ENCODE measurements around the gene CHST8. TPM values are rescaled to one million over a fixed set of nuclear protein-coding genes. Genes with fewer than 3 reads are reported as not detected.

CHST8 gene
- total and polyA plus RNA-seq, 4 experiments from 2014 or later, result not detected

DNA sequence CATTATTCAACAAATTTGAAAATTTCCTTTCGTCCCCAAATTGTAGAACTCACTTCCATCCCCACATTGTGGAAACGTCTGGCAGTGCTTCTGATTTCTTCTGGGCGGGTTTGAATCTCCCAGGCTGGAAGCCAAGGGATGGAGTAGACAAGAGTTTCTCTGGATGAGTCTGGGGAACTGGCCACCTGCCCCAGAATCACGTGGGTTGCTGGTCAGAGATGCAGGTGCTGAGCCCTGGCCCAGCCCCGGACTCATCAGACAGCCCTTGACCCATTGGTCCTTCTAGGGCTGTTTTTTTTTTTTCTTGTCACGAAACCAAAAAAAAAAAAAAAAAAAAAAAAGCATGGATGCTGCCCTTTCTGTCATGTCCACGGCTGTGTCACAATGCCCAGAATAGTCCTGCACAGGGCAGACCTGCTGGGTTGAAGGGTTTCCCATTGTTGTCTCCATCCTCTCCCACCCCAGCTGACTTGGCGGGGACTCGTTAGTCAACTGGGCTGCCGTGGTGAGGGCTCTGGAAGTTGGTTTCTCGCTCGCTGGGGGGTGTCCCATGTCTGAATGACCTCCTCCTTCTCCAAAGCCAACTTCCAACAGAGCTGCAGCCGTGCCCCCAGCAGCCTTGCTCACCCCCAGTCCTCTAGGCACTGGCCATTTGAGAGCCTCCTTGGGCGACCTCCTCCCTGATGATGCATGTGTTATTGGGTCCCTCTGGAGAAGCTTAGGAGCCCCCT lies 12.8 kb downstream of the CHST8 start:
- Histone ChIP-seq H3K27ac (ENCODE audit: low read depth, low read length) (no peak overlapping the region), H3K4me1 (ENCODE audit: insufficient read depth, low read length) (no peaks in the 10 kb centered on the region), H3K27me3 (ENCODE audit: insufficient read depth, low read length) (no peaks in the 10 kb centered on the region), H3K4me3 (ENCODE audit: low read length in 2 of 2) (no peak overlapping the region), H3K36me3 (ENCODE audit: insufficient read depth, low read length) (no peaks in the 10 kb centered on the region), H3K9me3 (ENCODE audit: control insufficient read depth in 1 of 2, low read length in 2 of 2) (no peaks in the 10 kb centered on the region)
- CTCF ChIA-PET (ENCODE audit: partially characterized antibody), result interaction anchor here (0.6 to 1.2 kb wide), 2 partner anchors 90 to 1410 kb away, joined by 3 read pairs; no protein-coding TSS in a partner anchor
- intact Hi-C loops (cut with micrococcal nuclease), result no loop called here
- Mint-ChIP-seq H3K27ac (no peak overlapping the region), H3K4me3 (no peak overlapping the region), H3K36me3 (no peaks in the 10 kb centered on the region), H3K4me1 (peaks cover 0 to 3% (median 0%) of the 10 kb centered on the region in 4 donors), H3K9me3 (no peaks in the 10 kb centered on the region), H3K27me3 (peaks cover 6 to 12% of the 10 kb centered on the region in 2 donors)
- no peak for DNase-seq
- POLR2A ChIA-PET (ENCODE audit: partially characterized antibody), result no interaction called here

DNA sequence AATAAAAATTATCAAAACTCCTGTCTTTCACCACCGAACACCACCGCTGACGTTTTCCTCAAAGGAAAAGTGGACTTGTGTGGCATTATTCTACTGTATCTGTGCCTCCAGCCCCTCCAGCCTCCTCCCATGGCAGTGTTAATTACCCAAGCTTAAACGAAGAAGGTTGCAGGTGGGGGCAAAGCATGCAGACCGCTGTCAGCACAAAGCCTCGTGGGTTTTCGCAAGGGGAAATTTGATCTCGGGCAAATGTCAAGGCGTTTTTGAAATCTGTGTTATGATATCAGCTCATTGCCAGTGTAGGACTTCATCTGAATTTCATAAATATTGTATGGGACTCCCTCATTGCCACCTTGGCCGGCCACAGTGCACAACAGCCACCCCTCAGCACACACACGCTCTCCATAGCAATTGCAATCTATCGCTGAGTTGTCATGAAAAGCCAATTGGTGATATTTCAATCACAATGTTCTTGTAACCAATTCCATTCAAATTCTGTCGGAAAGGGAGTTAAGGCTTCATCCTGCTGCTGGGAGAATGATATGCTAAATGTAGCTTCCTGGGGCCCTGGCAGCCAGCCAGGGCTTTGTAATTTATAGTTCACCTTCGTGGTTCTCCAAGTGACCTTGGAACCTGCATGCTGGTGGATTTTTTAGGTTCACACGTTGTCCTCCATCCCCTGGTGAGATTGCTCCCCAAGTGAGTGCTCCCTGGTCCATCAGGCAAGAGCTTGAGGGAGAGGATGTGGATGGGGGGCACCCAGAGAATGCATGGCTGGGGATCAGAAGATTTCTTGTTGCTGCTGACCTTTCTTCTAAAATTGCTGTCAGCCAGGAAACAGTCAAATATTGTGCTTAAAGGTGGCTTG lies 16.6 kb downstream of the CHST8 start:
- ChIA-PET POLR2A (ENCODE audit: partially characterized antibody) (no interaction called here), CTCF (ENCODE audit: partially characterized antibody) (no interaction called here)
- no peaks in the 10 kb centered on the region for H3K36me3 ChIP-seq (ENCODE audit: insufficient read depth, low read length)
- no peaks in the 10 kb centered on the region for H3K9me3 ChIP-seq (ENCODE audit: control insufficient read depth in 1 of 2, low read length in 2 of 2)
- H3K4me3 ChIP-seq (ENCODE audit: low read length in 2 of 2), result no peak overlapping the region
- no peak overlapping the region for H3K27ac ChIP-seq (ENCODE audit: low read depth, low read length)
- no peaks in the 10 kb centered on the region for H3K27me3 ChIP-seq (ENCODE audit: insufficient read depth, low read length)
- no peak overlapping the region for H3K4me3 Mint-ChIP-seq
- H3K27ac Mint-ChIP-seq, result no peak overlapping the region
- intact Hi-C loops (cut with micrococcal nuclease), result no loop called here
- peaks cover 5 to 13% of the 10 kb centered on the region in 2 donors for H3K27me3 Mint-ChIP-seq
- DNase-seq, result no peak
- no peaks in the 10 kb centered on the region for H3K9me3 Mint-ChIP-seq
- H3K4me1 Mint-ChIP-seq, result peaks cover 0 to 3% (median 0%) of the 10 kb centered on the region in 4 donors
- no peaks in the 10 kb centered on the region for H3K4me1 ChIP-seq (ENCODE audit: insufficient read depth, low read length)
- no peaks in the 10 kb centered on the region for H3K36me3 Mint-ChIP-seq

DNA sequence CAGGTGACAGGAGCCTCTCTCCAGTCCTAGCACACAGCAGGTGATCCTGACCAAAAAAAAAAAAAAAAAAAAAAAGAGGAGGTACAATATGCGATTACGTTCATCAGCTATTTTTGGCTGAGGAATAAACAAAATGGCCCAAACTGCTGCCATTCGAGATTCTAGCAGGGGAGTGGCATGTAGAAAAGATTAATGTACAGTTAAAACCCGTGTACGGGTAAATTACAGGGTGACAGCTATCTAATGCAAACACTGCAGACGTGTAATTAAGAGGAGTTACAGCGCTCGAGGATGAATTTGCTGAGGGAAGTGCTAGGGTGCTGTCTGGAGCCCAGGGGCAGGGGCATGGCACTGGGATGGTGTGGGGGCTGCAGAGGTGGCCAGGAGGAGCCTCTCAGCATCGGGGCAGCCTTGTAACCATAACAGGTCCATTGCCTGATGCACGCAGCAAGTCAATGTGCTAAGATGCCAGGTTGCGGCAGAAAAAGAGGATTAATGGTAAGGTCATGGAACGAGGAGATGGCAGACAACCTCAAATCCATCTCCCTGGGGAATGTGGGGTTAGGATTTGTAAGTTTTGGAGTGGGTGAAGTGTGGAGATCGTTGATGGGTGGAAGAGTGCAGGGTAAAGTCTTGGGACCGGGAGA lies 17.4 kb downstream of the CHST8 start:
- intact Hi-C loops (cut with micrococcal nuclease), result no loop called here
- Histone ChIP-seq H3K4me3 (ENCODE audit: low read length in 2 of 2) (no peak overlapping the region), H3K4me1 (ENCODE audit: insufficient read depth, low read length) (no peaks in the 10 kb centered on the region), H3K27ac (ENCODE audit: low read depth, low read length) (no peak overlapping the region), H3K27me3 (ENCODE audit: insufficient read depth, low read length) (no peaks in the 10 kb centered on the region), H3K36me3 (ENCODE audit: insufficient read depth, low read length) (no peaks in the 10 kb centered on the region), H3K9me3 (ENCODE audit: control insufficient read depth in 1 of 2, low read length in 2 of 2) (no peaks in the 10 kb centered on the region)
- Mint-ChIP-seq H3K9me3 (no peaks in the 10 kb centered on the region), H3K27ac (no peak overlapping the region), H3K4me1 (peaks cover 0 to 3% (median 0%) of the 10 kb centered on the region in 4 donors), H3K4me3 (no peak overlapping the region), H3K27me3 (peaks cover 7 to 16% of the 10 kb centered on the region in 2 donors), H3K36me3 (no peaks in the 10 kb centered on the region)
- no peak for DNase-seq
- ChIA-PET POLR2A (ENCODE audit: partially characterized antibody) (no interaction called here), CTCF (ENCODE audit: partially characterized antibody) (no interaction called here)

DNA sequence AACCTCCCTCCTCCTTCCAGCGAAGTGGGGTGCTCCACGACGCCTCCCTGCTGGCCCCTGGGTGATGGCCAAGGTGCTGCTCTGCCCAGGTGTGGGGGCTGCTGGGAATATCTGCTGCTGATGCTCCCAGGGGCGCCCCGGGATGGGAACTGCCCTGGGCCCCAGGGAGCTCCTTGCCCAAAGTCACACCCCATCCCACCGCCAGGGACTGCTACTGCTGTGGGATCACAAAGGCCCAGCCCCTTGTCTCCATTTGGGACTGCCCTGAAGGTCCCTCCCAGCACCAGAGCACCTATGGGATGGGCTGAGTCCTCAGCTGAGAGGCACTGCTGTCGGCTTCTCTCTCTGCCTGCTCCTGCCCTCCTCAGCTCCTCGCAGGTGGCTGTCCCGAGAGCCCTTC lies 19.0 kb downstream of the CHST8 start:
- H3K27ac Mint-ChIP-seq, result no peak overlapping the region
- peaks cover 0 to 3% (median 0%) of the 10 kb centered on the region in 4 donors for H3K4me1 Mint-ChIP-seq

DNA sequence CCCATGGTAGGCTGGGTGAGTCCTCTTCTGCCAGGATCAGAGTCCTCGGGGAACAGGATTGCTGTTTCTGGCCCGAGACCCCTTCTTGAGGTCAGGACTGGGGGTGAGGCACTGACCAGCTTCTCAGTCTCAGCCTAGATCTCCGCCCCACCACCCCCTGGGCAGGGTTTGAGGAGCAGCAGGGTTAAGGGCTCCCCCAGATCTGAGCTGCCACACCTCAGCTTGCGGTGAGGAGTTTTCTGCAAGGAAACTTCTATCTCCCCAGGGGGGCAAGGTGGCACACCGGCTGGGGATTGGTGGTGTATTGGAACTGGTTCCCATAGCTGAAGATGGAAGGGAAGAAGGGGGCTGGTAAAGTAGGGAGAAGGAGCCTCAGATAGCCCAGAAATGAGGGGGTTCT lies 19.5 kb downstream of the CHST8 start:
- intact Hi-C loops (cut with micrococcal nuclease), result no loop called here
- H3K9me3 ChIP-seq (ENCODE audit: control insufficient read depth in 1 of 2, low read length in 2 of 2), result no peaks in the 10 kb centered on the region
- ChIA-PET CTCF (ENCODE audit: partially characterized antibody) (no interaction called here), POLR2A (ENCODE audit: partially characterized antibody) (no interaction called here)
- Mint-ChIP-seq H3K27ac (no peak overlapping the region), H3K27me3 (peaks cover 8 to 18% of the 10 kb centered on the region in 2 donors), H3K36me3 (no peaks in the 10 kb centered on the region), H3K9me3 (no peaks in the 10 kb centered on the region), H3K4me1 (peaks cover 0 to 3% (median 0%) of the 10 kb centered on the region in 4 donors), H3K4me3 (no peak overlapping the region)
- DNase-seq, result no peak
- H3K4me3 ChIP-seq (ENCODE audit: low read length in 2 of 2), result no peak overlapping the region
- H3K36me3 ChIP-seq (ENCODE audit: insufficient read depth, low read length), result no peaks in the 10 kb centered on the region
- no peaks in the 10 kb centered on the region for H3K4me1 ChIP-seq (ENCODE audit: insufficient read depth, low read length)
- no peak overlapping the region for H3K27ac ChIP-seq (ENCODE audit: low read depth, low read length)
- H3K27me3 ChIP-seq (ENCODE audit: insufficient read depth, low read length), result no peaks in the 10 kb centered on the region

More for the DNA sequence above, 19.0 kb downstream of the CHST8 start:
- H3K27ac ChIP-seq (ENCODE audit: low read depth, low read length), result no peak overlapping the region
- ChIA-PET POLR2A (ENCODE audit: partially characterized antibody) (no interaction called here), CTCF (ENCODE audit: partially characterized antibody) (no interaction called here)
- intact Hi-C loops (cut with micrococcal nuclease), result no loop called here
- H3K36me3 Mint-ChIP-seq, result no peaks in the 10 kb centered on the region
- no peak overlapping the region for H3K4me3 Mint-ChIP-seq
- H3K27me3 Mint-ChIP-seq, result peaks cover 7 to 19% of the 10 kb centered on the region in 2 donors
- no peak overlapping the region for H3K4me3 ChIP-seq (ENCODE audit: low read length in 2 of 2)
- no peaks in the 10 kb centered on the region for H3K9me3 ChIP-seq (ENCODE audit: control insufficient read depth in 1 of 2, low read length in 2 of 2)
- no peaks in the 10 kb centered on the region for H3K9me3 Mint-ChIP-seq
- no peak for DNase-seq
- H3K27me3 ChIP-seq (ENCODE audit: insufficient read depth, low read length), result no peaks in the 10 kb centered on the region
- H3K4me1 ChIP-seq (ENCODE audit: insufficient read depth, low read length), result no peaks in the 10 kb centered on the region
- H3K36me3 ChIP-seq (ENCODE audit: insufficient read depth, low read length), result no peaks in the 10 kb centered on the region

DNA sequence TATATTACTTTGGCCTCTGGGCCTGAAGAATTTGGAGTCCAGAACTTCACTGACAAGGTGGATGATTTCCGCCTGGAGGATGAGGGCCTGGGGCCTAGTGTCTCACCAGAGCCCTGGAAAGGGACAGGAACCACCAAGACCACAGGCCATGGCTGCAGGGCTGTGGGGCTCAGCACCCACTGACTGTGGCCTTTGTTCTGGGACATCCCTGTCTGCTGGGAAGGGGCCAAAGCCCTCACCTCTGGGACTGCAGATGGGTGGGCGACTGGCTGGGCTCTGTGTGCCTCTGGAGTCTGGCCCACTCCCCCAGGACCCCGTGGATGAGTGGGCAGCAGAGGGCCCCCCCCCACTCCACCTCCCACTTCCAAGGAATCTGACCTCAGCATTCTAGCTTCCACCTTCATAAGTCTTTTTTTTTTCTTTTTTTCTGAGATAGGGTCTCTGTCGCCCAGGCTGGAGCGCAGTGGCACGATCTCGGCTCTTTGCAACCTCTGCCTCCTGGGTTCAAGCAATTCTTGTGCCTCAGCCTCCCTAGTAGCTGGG lies 20.3 kb downstream of the CHST8 start:
- no peak overlapping the region for H3K4me3 ChIP-seq (ENCODE audit: low read length in 2 of 2)
- intact Hi-C loops (cut with micrococcal nuclease), result no loop called here
- DNase-seq, result no peak
- Mint-ChIP-seq H3K4me3 (no peak overlapping the region), H3K36me3 (no peaks in the 10 kb centered on the region), H3K27me3 (peaks cover 9 to 16% of the 10 kb centered on the region in 2 donors), H3K4me1 (peaks cover 0 to 3% (median 0%) of the 10 kb centered on the region in 4 donors), H3K9me3 (no peaks in the 10 kb centered on the region), H3K27ac (no peak overlapping the region)
- CTCF ChIA-PET (ENCODE audit: partially characterized antibody), result no interaction called here
- POLR2A ChIA-PET (ENCODE audit: partially characterized antibody), result no interaction called here
- no peak overlapping the region for H3K27ac ChIP-seq (ENCODE audit: low read depth, low read length)
- H3K36me3 ChIP-seq (ENCODE audit: insufficient read depth, low read length), result no peaks in the 10 kb centered on the region
- no peaks in the 10 kb centered on the region for H3K9me3 ChIP-seq (ENCODE audit: control insufficient read depth in 1 of 2, low read length in 2 of 2)
- no peaks in the 10 kb centered on the region for H3K4me1 ChIP-seq (ENCODE audit: insufficient read depth, low read length)
- no peaks in the 10 kb centered on the region for H3K27me3 ChIP-seq (ENCODE audit: insufficient read depth, low read length)

DNA sequence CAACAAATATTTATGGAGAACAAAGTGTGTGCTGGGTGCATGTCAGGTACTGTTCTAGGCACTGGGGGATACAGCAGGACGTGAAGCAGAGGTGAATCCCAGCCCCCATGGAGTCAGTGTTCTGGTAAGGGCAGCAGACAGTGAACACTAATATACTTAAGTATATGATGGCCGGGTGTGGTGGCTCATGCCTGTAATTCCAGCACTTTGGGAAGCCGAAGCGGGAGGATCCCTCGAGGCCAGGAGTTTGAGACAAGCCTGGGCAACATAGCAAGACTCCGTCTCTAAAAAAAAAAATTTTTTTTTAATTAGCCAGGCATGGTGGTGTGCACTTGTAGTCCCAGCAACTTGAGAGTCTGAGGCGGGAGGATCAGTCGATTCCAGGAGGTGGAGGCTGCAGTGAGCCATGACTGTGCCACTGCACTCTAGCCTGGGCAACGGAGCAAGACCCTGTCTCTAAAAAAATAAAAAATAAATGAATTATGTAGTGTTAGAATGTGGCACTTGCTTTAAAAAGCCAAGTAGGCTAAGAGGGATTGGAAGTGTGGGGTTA lies 22.6 kb downstream of the CHST8 start:
- Mint-ChIP-seq H3K9me3 (no peaks in the 10 kb centered on the region), H3K36me3 (no peaks in the 10 kb centered on the region), H3K27ac (no peak overlapping the region), H3K4me1 (no peaks in the 10 kb centered on the region), H3K4me3 (no peak overlapping the region), H3K27me3 (peaks cover 5 to 11% of the 10 kb centered on the region in 2 donors)
- Histone ChIP-seq H3K27me3 (ENCODE audit: insufficient read depth, low read length) (no peaks in the 10 kb centered on the region), H3K4me3 (ENCODE audit: low read length in 2 of 2) (no peak overlapping the region), H3K9me3 (ENCODE audit: control insufficient read depth in 1 of 2, low read length in 2 of 2) (no peaks in the 10 kb centered on the region), H3K4me1 (ENCODE audit: insufficient read depth, low read length) (no peaks in the 10 kb centered on the region), H3K36me3 (ENCODE audit: insufficient read depth, low read length) (no peaks in the 10 kb centered on the region), H3K27ac (ENCODE audit: low read depth, low read length) (no peak overlapping the region)
- ChIA-PET POLR2A (ENCODE audit: partially characterized antibody) (no interaction called here), CTCF (ENCODE audit: partially characterized antibody) (no interaction called here)
- intact Hi-C loops (cut with micrococcal nuclease), result no loop called here
- DNase-seq, result no peak
